Right lobe of liver (tissue), 4 donors: Measurements from ENCODE around the gene SYTL1.
"Not testable (repeated sequence)": the region's sequence is repeated elsewhere in the genome, so short reads cannot be mapped to it uniquely, and the experiment has no call there.

ENCODE experiments used
- CTCF ChIP-seq, 4 donors: fragments of 200-600 bp in 3 of 4; fragments of 450-650 bp in 1 of 4; IDR thresholded peaks; one replicate each; pipeline versions ENCODE4 v1.5.1 to v1.8.0; 2016 to 2022; ENCODE audit warnings: antibody characterized with exemption in 4 of 4, mild to moderate bottlenecking in 2 of 4
- POLR2A ChIP-seq: fragments of 450-650 bp; IDR thresholded peaks from one replicate; pipeline ENCODE4 v1.6.1; 2017; ENCODE audit warnings: antibody characterized with exemption, mild to moderate bottlenecking
- donor health status: DM: no; HTN: no; CAD: no.
- donor health status: DM: no; HTN: no; CAD: no.
- donor health status: DM: no; HTN: yes; CAD: no.

GRCh38 chr1:27384797-27385196 lies 43.0 kb downstream of the SYTL1 start:
- not testable (repeated sequence) for TF ChIP-seq CTCF (IDR thresholded peaks at IDR 0.05); POLR2A
